ENCODE data around the gene SLC2A9.

DNA sequence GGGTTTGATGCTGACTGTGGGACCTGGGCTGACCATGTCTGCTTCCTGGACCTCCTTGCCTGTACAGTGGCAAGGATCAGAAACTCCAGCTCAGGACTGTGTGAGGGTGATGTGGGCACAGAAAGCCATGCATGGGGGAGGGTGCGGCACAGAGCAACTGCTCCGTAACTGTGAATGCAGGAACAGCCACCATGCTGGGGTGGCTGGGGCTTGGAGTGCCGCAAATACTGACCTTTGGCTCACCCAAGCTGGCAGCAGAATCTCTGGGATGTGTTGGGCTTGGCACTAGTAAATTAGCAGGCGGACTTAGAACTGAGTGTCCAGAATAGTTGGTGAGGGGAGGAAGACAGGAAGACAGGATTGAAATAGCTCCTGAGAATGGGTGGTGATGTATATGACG is 187.9 kb downstream of the SLC2A9 start:
- TF ChIP-seq, protein P1, sequence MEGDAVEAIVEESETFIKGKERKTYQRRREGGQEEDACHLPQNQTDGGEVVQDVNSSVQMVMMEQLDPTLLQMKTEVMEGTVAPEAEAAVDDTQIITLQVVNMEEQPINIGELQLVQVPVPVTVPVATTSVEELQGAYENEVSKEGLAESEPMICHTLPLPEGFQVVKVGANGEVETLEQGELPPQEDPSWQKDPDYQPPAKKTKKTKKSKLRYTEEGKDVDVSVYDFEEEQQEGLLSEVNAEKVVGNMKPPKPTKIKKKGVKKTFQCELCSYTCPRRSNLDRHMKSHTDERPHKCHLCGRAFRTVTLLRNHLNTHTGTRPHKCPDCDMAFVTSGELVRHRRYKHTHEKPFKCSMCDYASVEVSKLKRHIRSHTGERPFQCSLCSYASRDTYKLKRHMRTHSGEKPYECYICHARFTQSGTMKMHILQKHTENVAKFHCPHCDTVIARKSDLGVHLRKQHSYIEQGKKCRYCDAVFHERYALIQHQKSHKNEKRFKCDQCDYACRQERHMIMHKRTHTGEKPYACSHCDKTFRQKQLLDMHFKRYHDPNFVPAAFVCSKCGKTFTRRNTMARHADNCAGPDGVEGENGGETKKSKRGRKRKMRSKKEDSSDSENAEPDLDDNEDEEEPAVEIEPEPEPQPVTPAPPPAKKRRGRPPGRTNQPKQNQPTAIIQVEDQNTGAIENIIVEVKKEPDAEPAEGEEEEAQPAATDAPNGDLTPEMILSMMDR (IDR thresholded peaks at IDR 0.05) = no peak
- no peak for TF ChIP-seq POLR2A (IDR thresholded peaks at IDR 0.05)
